IPS-20b (cell line): ENCODE results near the gene FBXL4.

Experiments used
- H3K27ac ChIP-seq: one replicate; pipeline ENCODE4 v1.5.1; 2013; ENCODE audit warnings: low read length
- H3K27me3 ChIP-seq: 2 replicates; pipeline ENCODE4 v1.6.1; 2013; ENCODE audit warnings: mild to moderate bottlenecking, low read length, inconsistent platforms; ENCODE audit not compliant: insufficient read depth
- H3K36me3 ChIP-seq: 2 replicates; pipeline ENCODE4 v1.6.1; 2013; ENCODE audit warnings: low read depth, mild to moderate bottlenecking, inconsistent platforms, low read length, moderate library complexity; ENCODE audit not compliant: insufficient read depth
- H3K4me1 ChIP-seq: 2 replicates; pipeline ENCODE4 v1.6.1; 2013; ENCODE audit warnings: mild to moderate bottlenecking, control low read depth, inconsistent platforms, low read length, moderate library complexity; ENCODE audit not compliant: insufficient read depth
- H3K4me3 ChIP-seq: 2 replicates; pipeline ENCODE4 v1.5.1; 2013; ENCODE audit warnings: mild to moderate bottlenecking, low read length, inconsistent platforms
- H3K9ac ChIP-seq: 2 replicates; pipeline ENCODE4 v1.6.1; 2013; ENCODE audit warnings: low read depth, mild to moderate bottlenecking, inconsistent platforms, low read length, moderate library complexity
- H3K9me3 ChIP-seq: 2 replicates; pipeline ENCODE4 v1.6.1; 2013; ENCODE audit warnings: mild to moderate bottlenecking, low read depth, low read length, inconsistent platforms; ENCODE audit not compliant: insufficient read depth

Gene FBXL4

GRCh38 chr6:98875375-98875774 is 72.4 kb downstream of the FBXL4 start:
- Histone ChIP-seq H3K9ac (no peak overlapping the region), H3K27ac (no peak overlapping the region), H3K36me3 (no peaks in the 10 kb centered on the region)

DNA sequence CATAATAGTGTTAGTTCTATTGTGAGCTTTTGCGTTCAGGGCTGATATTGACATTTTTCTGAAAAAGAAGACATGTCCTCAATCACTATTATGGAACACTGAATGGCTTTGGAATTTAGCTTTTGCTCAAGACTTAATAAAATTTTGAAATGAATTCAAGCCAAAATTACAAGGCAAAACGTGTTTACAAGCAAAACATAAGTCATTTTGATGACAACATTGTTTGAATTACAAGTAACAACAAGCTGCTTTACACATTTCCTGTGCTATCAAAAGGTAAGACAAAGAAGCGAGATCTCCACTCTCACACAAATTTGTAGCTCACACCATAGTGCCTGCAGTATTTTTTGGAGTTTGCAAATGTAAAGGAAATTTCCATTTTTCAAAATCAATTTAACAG is 75.9 kb downstream of the FBXL4 start:
- no peak overlapping the region for H3K9ac ChIP-seq
- H3K4me3 ChIP-seq, result no peak overlapping the region
- H3K4me1 ChIP-seq, result no peaks in the 10 kb centered on the region
- no peaks in the 10 kb centered on the region for H3K36me3 ChIP-seq
- H3K9me3 ChIP-seq, result no peaks in the 10 kb centered on the region
- H3K27me3 ChIP-seq, result no peaks in the 10 kb centered on the region
- no peak overlapping the region for H3K27ac ChIP-seq

More at GRCh38 chr6:98875375-98875774, 72.4 kb downstream of the FBXL4 start:
- Histone ChIP-seq H3K4me1 (no peaks in the 10 kb centered on the region), H3K9me3 (no peaks in the 10 kb centered on the region), H3K4me3 (no peak overlapping the region), H3K27me3 (no peaks in the 10 kb centered on the region)

DNA sequence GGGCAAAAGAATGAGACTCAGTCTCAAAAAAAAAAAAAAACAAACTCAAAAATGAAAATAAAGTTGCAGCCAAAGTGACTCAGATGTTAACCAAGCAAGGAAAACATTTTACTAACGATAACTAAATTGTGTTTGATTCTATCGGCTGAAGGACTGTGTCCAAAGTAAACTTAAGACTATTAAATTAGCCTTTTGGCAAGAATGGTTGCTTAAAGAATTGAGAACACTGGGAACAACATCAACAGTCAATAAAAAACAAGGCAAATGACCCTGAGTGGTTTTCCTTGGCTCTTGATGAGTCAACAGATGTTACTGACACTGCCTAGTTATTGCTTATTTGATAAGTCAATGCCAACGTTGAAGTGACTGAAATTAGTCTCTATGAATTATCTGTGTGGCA is 76.7 kb downstream of the FBXL4 start:
- Histone ChIP-seq H3K4me1 (no peaks in the 10 kb centered on the region), H3K27ac (no peak overlapping the region), H3K9ac (no peak overlapping the region), H3K4me3 (no peak overlapping the region), H3K36me3 (no peaks in the 10 kb centered on the region), H3K27me3 (no peaks in the 10 kb centered on the region), H3K9me3 (no peaks in the 10 kb centered on the region)

DNA sequence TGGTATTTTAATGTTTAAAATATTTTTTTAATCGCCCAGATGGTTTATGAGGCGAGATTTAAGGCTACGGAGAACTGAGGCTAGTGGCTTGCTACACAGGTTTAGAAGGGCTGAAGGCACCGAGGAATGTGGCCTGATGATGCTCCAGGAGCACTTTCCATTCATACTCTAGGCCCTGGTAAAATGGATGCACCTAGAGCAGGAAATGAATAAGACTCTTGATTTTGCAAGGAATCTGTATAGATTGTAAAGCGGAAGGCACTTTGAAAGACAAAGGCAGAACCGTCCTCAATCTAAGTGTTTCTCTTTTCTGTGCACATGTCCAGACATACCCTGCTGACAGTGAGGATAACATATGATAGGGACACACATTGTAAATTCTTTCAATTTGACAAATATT is 83.2 kb downstream of the FBXL4 start:
- Histone ChIP-seq H3K27ac (no peak overlapping the region), H3K4me1 (no peaks in the 10 kb centered on the region), H3K27me3 (no peaks in the 10 kb centered on the region), H3K4me3 (no peak overlapping the region), H3K9me3 (no peaks in the 10 kb centered on the region), H3K9ac (no peak overlapping the region), H3K36me3 (no peaks in the 10 kb centered on the region)

GRCh38 chr6:98848539-98849242 is 99.1 kb downstream of the FBXL4 start:
- Histone ChIP-seq H3K4me1 (peaks cover 3% of the 10 kb centered on the region; the same call in 1 of the 2 replicates), H3K27me3 (peaks cover 65% of the 10 kb centered on the region), H3K9ac (no peak overlapping the region), H3K27ac (no peak overlapping the region), H3K4me3 (peak overlapping the region; percentile 60; the same call in 1 of the 2 replicates), H3K9me3 (no peaks in the 10 kb centered on the region), H3K36me3 (no peaks in the 10 kb centered on the region)

- Histone ChIP-seq H3K9ac (no peak overlapping the region; the same call in 1 of the 2 replicates), H3K27me3 (peaks cover 73% of the 10 kb centered on the region)
Observed at GRCh38 chr6:98847779-98848538, 99.8 kb downstream of the FBXL4 start.

DNA sequence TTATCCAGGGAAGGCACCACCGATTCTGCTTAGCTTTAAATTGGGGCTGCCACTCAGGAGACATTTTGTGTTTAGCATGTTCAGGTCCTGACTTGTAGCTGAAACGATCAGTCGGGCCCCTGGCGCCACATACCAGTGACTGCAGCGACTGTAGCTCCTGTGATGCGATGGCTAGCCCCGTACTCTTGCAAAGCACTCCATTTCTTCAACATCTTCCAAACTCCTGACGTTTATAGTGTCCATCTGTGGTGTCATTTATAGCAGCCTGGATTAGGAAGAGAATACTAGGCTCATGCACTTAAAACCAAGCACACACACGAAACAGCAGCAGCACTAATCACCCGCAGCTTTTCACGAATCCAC is 100.3 kb downstream of the FBXL4 start:
- Histone ChIP-seq H3K4me3 (peak overlapping the region; percentile 60; the same call in 1 of the 2 replicates), H3K36me3 (no peaks in the 10 kb centered on the region), H3K27me3 (peaks cover 78% of the 10 kb centered on the region), H3K9me3 (no peaks in the 10 kb centered on the region), H3K4me1 (peaks cover 3% of the 10 kb centered on the region; the same call in 1 of the 2 replicates), H3K9ac (no peak overlapping the region), H3K27ac (no peak overlapping the region)

More at GRCh38 chr6:98847779-98848538, 99.8 kb downstream of the FBXL4 start:
- H3K36me3 ChIP-seq, result no peaks in the 10 kb centered on the region
- H3K4me1 ChIP-seq, result peaks cover 3% of the 10 kb centered on the region; the same call in 1 of the 2 replicates
- H3K4me3 ChIP-seq, result peak overlapping the region; percentile 60; the same call in 1 of the 2 replicates
- no peak overlapping the region for H3K27ac ChIP-seq
- no peaks in the 10 kb centered on the region for H3K9me3 ChIP-seq

- H3K27ac ChIP-seq, result no peak overlapping the region
- H3K4me1 ChIP-seq, result peaks cover 8% of the 10 kb centered on the region; the same call in 1 of the 2 replicates
- H3K27me3 ChIP-seq, result peaks cover 92% of the 10 kb centered on the region
- no peak overlapping the region for H3K9ac ChIP-seq
- H3K9me3 ChIP-seq, result no peaks in the 10 kb centered on the region
- H3K4me3 ChIP-seq, result no peak overlapping the region
- no peaks in the 10 kb centered on the region for H3K36me3 ChIP-seq
Observed at GRCh38 chr6:98846021-98846380, 101.7 kb downstream of the FBXL4 start.

GRCh38 chr6:98845211-98846020 is 102.3 kb downstream of the FBXL4 start:
- no peaks in the 10 kb centered on the region for H3K36me3 ChIP-seq
- no peaks in the 10 kb centered on the region for H3K9me3 ChIP-seq
- peaks cover 98% of the 10 kb centered on the region for H3K27me3 ChIP-seq
- H3K27ac ChIP-seq, result no peak overlapping the region
- peak overlapping the region; percentile 74 for H3K4me3 ChIP-seq
- H3K9ac ChIP-seq, result no peak overlapping the region
- peaks cover 8% of the 10 kb centered on the region; the same call in 1 of the 2 replicates for H3K4me1 ChIP-seq

GRCh38 chr6:98844244-98845210 is 103.2 kb downstream of the FBXL4 start:
- Histone ChIP-seq H3K9me3 (no peaks in the 10 kb centered on the region), H3K27ac (no peak overlapping the region), H3K36me3 (no peaks in the 10 kb centered on the region), H3K4me1 (peaks cover 8% of the 10 kb centered on the region; the same call in 1 of the 2 replicates), H3K4me3 (peak overlapping the region; percentile 74), H3K27me3 (peaks cover 99% of the 10 kb centered on the region), H3K9ac (peak overlapping the region; percentile 10; the same call in 1 of the 2 replicates)
